GM18868 (cell line): ENCODE results near the gene PRSS38.
"Not testable (repeated sequence)": the region's sequence is repeated elsewhere in the genome, so short reads cannot be mapped to it uniquely, and the experiment has no call there.

Experiments
- ATAC-seq: cut with Tn5 transposase; IDR thresholded peaks from one replicate; pipeline ENCODE4 v1.9.1; 2021; ENCODE audit warnings: mild to moderate bottlenecking, moderate library complexity; ENCODE audit not compliant: unreplicated experiment

The PRSS38 gene

DNA sequence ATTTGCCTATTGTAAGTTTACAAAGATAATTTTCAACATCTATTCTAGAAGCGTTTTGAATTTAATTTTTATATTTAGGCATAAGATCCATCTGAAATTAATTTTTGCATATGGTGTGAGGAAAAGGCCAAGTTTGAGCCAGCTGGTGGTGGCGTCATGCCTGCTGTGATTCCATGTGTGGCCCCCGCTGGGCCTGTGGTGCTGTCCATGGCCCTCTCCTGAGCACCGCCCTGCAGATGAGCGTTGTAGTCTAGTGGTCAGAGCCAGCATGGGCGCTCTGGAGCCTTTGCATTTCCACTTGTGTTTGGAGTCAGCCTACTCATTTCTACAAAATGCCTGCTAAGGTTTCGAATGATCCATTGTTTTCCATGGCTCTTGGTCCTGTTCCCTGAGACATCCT is 22.7 kb downstream of the PRSS38 start:
- ATAC-seq, result no peak

DNA sequence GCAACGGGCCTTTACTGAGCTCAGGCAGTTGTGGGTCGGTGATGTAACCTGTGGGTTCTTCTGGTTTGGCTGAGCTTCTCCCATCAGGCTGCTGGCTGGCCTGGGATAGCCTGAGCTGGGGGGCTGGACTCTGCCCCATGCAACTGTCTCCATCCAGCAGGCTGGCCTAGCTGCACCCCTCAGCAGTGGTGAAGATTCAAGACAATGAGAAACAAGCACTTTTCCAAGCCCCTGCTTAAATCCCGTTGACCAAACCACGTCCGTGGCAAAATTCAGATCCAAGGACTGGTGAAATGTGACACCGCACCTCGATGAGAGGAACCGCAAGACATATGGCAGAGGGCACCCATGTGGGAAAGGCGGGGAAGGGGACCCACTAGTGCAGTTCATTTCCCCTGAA is 25.6 kb downstream of the PRSS38 start:
- no peak for ATAC-seq

DNA sequence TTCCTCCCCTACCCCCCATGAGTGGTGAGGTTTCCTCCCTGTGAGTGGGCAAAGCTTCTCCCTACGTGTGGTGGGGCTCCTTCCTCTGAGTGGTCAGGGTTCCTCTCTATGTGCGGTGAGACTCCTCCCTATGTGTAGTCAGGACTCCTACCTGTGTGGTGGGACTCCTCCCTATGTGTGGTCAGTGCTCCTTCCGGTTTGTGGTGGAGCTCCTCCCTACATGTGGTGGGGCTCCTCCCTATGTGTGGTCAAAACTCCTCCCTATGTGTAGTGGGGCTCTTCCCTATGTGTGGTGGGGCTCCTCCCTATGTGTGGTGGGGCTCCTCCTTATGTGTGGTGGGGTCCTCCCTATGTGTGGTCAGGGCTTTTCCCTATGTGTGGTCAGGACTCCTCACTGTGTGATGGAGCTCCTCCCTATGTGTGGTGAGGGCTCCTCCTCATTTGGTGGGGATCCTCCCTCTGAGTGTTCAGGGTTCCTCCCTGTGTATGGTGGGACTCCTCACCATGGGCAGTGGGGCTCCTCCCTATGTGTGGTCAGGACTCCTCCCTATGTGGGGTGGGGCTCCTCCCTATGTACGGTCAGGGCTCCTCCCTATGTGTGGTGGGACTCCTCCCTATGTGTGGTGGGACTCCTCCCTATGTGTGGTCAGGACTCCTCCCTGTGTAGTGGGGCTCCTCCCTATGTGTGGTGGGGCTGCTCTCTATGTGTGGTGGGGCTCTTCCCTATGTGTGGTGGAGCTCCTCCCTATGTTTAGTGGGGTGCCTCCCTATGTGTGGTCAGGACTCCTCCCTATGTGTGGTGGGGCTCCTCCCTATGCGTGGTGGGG is 29.1 kb downstream of the PRSS38 start:
- no peak for ATAC-seq

DNA sequence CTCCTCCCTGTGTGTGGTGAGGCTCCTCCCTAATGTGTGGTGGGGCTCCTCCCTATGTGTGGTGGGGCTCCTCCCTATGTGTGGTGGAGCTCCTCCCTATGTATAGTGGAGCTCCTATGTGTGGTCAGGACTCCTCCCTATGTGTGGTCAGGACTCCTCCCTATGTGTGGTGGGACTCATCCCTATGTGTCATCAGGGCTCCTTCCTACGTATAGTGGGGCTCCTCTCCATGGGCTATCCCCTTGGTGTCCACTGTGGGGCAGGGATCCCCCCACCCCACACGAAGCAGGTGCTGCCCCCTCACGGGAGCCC is 29.6 kb downstream of the PRSS38 start:
- no peak for ATAC-seq

DNA sequence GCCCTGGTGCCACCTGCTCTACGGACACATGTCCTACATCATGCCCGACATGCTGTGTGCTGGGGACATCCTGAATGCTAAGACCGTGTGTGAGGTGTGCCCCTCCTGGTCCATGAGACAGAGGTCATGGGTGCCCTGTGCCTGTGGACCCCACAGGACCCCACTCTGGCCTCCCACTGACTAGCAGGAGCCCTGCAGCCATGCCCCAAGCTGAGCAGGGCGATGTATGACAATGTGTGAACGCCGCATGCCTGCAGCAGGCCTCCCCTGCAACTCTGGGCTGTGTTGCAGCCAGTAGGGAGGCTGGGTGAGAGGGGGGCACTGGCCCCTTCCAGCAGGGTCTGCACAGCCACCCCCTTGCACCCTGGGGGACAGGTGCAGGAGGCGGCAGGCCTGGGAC is 30.0 kb downstream of the PRSS38 start:
- ATAC-seq, result no peak

DNA sequence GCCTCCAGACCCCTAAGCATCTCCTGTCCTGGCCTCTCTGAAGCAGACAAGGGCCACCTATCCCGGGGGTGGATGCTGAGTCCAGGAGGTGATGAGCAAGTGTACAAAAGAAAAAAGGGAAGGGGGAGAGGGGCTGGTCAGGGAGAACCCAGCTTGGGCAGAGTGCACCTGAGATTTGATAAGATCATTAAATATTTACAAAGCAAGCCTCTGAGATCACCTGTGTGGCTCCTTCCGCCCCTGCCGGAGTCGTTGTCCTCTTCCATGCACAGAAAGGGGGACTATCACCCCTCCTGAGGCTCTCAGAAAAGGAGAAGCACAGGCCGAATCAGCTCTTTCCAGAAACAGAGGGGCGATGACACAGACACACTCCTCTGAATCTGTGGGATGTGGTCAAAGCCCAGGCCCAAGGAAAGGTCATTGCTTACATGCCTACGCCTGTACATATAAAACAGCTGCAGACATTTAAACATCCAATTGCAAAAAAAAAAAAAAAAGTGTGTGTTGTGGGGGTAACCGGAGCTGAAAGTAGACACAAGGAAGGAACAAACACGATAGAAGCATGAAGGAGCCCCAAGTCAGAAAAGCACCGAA is 30.9 kb downstream of the PRSS38 start:
- no peak for ATAC-seq

DNA sequence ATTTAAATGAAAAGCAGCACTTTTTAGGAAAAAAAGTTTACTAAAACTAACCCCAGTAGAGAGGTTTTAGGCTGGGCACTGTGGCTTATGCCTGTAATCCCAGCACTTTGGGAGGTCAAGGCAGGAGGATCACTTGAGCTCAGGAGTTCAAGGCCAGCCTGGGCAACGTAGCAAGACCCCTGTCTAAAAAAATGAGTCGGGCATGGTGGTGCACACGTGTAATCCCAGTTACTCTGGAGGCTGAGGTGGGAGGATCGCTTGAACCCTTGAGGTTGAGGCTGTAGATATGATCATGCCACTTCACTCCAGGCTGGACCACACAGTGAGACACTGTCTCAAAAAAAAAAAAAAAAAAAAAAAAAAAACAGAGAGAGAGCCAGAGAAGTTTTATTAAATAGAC is 31.6 kb downstream of the PRSS38 start:
- ATAC-seq, result not testable (repeated sequence)

DNA sequence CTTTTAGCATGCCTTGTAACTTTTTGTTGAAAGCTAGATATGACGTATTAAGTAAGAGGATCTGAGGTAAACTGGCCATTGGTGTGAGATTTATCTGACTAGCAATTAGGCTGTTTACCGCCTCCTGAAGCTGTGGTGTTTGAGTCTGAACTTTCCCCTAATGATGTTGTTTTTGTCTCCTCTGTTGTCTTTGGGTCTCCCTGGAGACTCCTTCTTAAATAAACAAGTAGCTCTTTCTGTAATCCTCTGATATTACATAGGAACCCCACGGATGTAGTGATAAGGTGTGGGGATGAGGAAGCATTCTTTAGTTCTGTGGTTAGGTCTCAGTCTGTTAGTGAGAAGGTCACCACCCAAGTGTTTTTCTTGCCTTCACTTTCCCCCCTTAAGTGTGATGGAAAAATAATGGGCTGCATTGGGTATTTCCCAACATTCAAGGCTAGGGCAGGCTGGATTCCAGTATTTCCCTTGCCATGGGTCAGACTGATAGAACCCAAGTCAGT is 33.0 kb downstream of the PRSS38 start:
- ATAC-seq, result no peak

DNA sequence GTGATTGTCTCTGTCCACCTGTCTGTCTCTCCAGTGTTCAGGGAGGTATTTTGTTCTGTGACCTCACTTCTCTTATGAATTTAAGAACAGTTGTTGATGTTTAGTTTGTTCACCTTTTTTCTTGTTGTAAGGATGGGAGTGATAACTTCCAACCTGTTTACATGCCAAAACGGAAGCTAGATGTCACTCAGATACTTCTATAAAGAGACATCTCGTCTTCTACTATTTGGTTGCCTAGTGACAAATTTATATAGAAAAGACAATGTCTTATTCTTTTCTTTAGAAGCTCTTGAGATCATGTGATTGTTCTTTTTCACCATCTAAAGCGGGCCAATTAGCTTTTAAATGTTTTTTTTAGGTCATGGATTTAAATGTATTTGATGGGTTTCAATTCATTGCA is 33.8 kb downstream of the PRSS38 start:
- ATAC-seq, result no peak

DNA sequence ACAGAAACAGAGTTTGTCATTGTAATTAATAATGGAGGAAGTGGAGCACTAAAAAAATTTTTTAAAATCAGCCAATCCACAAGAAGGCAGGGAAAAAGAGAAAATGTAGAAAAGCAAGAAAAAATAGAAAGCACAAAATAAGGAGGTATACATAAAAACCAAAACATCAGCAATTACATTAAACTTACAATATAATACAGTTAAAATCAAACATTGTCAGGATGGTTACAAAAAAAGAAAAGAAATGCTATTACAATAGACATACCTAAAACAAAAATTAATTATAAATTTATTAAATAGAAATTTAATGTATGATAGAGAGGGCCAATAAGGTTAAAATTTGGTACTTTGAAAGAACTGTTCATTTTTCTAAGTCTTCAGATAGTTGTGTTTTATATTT is 38.7 kb downstream of the PRSS38 start:
- no peak for ATAC-seq

DNA sequence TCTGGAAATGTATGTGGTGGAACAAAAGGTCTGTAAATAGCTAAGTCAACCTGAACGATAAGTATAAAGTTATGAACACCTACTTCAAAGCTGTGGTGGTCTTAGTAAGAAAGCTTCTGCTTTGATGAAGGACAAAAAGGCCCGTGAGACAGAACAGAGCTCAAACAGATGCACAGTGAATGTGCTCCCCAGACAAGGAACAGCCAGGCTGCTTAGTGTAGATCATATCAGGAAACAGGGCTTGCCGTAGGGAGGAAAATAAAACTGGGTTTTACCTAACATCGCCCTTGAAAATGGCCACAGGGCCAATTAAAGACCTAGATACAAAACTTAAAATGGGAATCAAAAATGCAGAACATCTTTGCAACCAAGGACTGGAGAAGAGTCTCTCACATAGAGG is 40.2 kb downstream of the PRSS38 start:
- no peak for ATAC-seq

DNA sequence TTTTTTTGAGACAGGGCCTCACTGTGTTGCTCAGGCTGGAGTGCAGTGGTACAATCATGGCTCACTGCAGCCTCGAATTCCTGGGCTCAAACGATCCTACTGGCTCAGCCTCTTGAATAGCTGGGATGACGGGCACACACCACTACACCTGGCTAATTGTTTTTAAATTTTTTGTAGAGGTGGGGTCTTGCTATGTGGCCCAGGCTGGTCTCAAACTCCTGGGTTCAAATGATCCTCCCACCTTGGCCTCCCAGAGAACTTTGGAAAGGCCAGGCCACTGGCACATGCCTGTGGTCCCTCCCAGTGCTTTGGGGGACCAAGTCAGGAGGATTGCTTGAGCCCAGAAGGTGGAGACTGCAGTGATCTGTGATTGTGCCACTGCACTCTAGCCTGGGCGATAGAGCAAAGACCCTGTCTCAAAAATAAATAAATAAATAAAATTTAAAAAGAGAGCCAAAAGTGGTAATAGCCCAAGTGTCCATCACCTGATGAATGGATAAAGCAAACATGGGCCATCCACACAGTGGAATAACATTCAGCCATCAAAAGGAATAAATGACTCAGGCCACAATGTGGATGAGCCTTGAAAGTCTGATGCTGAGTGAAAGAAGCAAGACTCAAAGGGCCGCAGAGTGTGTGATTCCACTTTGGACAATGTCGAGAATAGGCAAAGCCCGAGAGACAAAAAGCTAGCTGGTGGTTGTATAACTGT is 40.8 kb downstream of the PRSS38 start:
- no peak for ATAC-seq

DNA sequence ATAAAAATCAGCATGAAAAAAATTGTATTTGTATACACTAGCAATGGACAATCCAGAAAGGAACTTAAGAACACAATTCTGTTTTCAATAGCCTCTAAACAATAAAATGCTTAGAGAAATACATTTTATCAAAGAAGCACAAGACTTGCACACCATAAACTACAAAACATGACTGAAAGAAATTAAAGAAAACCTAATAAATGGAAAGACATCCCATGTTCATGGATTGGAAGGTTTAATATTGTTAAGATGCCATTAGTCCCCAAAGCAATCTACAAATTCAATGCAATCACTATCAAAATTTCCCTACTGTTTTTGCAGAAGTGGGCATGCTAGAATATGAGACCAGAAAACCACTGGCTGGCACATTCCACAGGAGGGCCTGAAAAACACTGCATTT is 49.4 kb downstream of the PRSS38 start:
- ATAC-seq, result no peak

DNA sequence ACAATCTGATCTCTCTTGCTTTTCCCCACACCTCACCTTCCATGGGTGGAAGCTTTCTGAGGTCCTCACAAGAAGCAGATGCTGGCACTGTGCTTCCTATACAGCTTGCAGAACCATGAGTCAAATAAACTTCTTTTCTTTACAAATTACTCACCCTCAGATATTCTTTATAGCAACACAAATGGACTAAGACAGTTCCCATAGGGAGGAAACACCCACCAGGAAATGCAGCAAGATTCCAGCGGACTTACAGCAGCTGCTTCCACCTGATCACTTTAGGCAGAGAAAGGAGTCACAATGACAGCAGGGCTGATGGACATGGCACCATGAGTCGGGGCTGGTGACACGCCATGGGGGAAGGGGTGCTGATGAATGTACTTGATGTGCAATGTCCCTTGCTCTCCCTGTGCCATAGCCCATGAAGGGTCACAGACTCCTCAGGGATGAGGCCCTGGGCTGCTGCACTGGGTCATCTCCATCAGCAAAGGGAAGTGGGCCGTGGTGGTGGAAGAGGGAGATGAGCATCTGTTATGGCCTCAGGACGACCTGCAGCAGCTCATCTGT is 53.9 kb downstream of the PRSS38 start:
- no peak for ATAC-seq

DNA sequence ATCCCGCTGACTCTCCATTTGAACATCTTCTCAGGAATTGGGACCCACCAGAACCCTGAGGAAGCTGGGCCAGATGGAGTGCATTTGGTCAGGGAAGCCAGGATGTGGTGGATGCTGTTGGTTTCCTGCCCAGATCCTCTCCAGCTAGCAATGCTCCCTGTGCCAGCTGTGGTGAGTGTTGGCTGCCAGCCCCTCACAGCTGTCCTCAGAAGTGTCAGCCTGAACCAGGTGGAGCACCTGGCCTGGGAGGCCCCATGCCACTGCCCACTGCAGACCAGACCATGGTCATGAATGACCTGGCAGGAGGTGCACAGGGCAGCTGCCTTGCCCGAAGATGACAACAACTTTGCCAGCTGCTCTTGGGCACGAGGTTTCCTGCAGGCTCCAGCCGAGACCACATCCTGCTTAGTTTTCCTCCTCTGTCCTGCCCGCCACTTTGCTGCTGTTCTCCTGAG is 54.4 kb downstream of the PRSS38 start:
- ATAC-seq, result no peak

DNA sequence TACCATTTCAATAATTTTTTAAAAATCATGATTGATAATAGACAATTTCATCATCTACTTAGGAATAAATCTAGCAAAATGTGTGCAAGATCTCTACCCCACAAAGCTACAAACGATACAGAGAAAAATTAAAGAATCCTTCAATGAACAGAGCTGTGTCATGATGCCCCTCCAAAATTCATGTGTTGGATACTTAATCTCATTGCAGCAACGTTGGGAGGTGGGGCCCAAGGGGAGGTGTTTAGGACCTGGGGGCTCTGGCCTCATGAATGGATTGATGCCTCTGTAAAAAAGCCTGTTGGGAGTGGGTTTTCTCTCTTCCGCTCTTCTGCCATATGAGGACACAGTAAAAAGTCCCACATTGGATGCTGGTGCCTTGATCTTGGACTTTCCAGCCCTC is 54.9 kb downstream of the PRSS38 start:
- ATAC-seq, result no peak

DNA sequence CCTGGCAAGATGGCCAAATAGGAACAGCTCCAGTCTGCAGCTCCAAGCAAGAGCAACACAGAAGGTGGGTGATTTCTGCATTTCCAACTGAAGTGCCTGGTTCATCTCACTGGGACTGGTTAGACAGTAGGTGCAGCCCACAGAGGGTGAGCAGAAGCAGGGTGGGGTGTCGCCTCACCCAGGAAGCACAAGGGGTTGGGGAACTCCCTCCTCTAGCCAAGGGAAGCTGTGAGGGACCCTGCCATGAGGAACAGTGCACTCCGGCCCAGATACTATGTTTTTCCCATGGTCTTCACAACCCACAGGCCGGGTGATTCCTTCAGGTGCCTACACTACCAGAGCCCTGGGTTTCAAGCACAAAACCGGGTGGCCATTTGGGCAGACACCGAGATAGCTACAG is 56.4 kb downstream of the PRSS38 start:
- not testable (repeated sequence) for ATAC-seq

DNA sequence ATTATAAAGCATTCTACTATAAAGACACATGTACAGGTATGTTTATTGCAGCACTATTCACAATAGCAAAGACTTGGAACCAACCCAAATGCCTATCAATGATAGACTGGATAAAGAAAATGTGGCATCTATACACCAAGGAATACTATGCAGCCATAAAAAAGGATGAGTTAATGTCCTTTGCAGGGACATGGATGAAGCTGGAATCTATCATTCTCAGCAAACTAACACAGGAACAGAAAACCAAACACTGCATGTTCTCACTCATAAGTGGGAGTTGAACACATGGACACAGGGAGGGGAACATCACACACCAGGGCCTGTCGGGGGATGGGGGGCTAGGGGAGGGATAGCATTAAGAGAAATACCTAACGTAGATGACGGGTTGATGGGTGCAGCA is 62.3 kb downstream of the PRSS38 start:
- not testable (repeated sequence) for ATAC-seq

DNA sequence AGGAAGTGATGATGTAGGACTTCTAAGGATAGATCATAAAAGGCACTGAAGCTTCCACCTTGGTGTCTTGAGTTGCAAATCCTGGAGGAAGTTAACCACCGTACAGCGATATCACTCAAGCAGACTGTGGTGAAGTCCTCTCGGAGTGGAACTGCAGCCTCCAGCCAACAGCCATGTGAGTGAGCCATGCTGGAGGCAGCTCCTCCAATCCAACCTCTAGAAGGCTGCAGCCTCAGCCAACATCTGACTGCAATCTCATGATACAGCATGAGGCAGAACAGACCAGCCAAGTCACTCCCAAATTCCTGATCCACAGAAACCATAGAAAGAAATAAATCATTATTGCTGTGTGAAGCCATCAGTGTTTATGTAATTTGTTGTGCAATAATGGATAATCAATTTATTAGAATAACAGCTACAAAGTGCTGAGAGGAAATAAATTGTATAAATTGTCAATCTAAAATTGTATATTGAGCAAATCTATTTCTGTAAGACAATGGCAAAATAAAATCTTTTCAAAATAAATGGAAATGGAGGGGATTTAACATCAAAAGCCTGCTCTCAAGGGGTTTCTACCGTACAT is 65.0 kb downstream of the PRSS38 start:
- no peak for ATAC-seq

DNA sequence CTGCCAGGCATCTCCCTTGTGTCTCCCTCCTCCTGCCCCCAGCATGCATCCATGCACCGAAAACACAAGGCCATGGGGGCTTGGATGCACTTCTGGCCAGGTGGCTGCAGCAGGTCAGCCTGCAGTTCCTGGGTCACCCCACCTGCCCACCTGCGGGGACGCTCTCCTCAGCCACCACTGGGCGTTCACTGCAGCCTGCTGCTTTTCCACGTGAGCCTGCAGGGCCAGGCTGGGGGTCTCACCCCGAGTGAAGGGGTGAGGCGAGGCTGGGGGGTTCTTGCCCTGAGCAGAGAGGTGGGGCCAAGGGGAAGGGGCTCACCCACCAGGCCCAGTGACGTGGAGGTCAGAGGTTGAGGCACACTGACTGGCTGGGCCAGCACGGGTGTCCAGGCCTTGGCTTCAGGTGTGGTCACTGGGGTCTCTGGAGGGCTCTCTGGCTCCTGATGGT is 67.6 kb downstream of the PRSS38 start:
- no peak for ATAC-seq

DNA sequence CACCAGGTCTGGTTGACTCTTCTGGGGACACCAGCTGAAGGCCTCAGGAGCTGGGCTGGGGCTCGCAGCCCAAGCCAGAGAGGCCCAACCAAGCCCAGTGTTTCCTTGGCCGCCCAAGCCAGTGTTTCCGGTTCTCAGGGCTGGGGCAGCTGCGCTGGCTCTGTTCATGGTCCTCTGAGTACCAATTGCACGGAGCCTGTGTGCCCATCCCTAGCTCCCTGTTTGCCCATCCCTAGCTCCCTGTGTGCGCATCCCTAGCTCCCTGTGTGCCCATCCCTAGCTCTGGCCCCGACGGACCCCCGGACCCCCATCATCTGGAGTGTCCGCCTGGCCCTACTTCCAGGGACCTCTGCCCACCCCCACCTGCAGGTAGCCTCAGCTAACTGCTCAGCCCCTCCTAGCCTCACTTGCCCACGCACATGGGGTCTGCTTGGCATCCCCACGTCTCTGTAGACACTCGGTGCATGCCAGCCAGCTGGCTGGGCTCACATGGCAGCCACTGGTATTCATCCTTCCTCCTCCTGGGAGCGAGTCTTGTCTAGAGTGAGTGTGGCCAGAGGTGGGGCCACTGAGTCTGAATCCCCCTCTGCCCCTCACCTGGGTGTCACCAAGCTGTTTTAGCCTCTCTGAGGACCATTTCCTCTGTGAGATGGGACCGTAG is 68.3 kb downstream of the PRSS38 start:
- ATAC-seq, result no peak
